ENCODE data around the gene MTCH2. TPM values are rescaled to one million over a fixed set of nuclear protein-coding genes. Genes with fewer than 3 reads are reported as not detected.

MTCH2 gene
- total RNA-seq, 1 experiment from 2014 or later, result 88.1 TPM

- Histone ChIP-seq H3K79me2 (ENCODE audit: low read length) (no peaks in the 10 kb centered on the region), H4K20me1 (ENCODE audit: low read length) (no peaks in the 10 kb centered on the region), H3K9me3 (ENCODE audit: low read length) (no peaks in the 10 kb centered on the region), H3K4me3 (ENCODE audit: low read length) (no peak overlapping the region), H3K9ac (ENCODE audit: low read length) (no peak overlapping the region), H3K4me2 (ENCODE audit: low read length) (no peak overlapping the region), H3K36me3 (ENCODE audit: low read depth, low read length) (no peaks in the 10 kb centered on the region), H3F3A (ENCODE audit: low read length, unreplicated experiment) (no peaks in the 10 kb centered on the region), H3K9me2 (replicated peaks; ENCODE audit: low read length) (no peaks in the 10 kb centered on the region), H2AFZ (ENCODE audit: low read length) (no peak overlapping the region), H3K4me1 (ENCODE audit: insufficient read depth, low read length) (no peaks in the 10 kb centered on the region), H3K27me3 (ENCODE audit: low read length) (no peaks in the 10 kb centered on the region), H3K27ac (ENCODE audit: low read length) (no peak overlapping the region)
- TF ChIP-seq EZH2phosphoT487 (IDR thresholded peaks at IDR 0.05; ENCODE audit: borderline replicate concordance, low read length) (no peak), EZH2 (IDR thresholded peaks at IDR 0.05; ENCODE audit: low read length, unreplicated experiment) (no peak)
- TF ChIP-seq, protein P1, sequence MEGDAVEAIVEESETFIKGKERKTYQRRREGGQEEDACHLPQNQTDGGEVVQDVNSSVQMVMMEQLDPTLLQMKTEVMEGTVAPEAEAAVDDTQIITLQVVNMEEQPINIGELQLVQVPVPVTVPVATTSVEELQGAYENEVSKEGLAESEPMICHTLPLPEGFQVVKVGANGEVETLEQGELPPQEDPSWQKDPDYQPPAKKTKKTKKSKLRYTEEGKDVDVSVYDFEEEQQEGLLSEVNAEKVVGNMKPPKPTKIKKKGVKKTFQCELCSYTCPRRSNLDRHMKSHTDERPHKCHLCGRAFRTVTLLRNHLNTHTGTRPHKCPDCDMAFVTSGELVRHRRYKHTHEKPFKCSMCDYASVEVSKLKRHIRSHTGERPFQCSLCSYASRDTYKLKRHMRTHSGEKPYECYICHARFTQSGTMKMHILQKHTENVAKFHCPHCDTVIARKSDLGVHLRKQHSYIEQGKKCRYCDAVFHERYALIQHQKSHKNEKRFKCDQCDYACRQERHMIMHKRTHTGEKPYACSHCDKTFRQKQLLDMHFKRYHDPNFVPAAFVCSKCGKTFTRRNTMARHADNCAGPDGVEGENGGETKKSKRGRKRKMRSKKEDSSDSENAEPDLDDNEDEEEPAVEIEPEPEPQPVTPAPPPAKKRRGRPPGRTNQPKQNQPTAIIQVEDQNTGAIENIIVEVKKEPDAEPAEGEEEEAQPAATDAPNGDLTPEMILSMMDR (conservative IDR thresholded peaks at IDR 0.05; ENCODE audit: low read depth, low read length), result no peak
- ChIA-PET CTCF (no interaction called here), POLR2A (ENCODE audit: unreplicated experiment) (no interaction called here)
- ATAC-seq (no peak), DNase-seq (no peak)
- intact Hi-C loops (cut with micrococcal nuclease), result no loop called here
- no TSS peak for BruUV-seq (replicated peaks)
These were observed 31.0 kb downstream of the MTCH2 start for GRCh38 chr11:47611348-47611794.

GRCh38 chr11:47609675-47610074, 32.7 kb downstream of the MTCH2 start:
- TF ChIP-seq EZH2 (IDR thresholded peaks at IDR 0.05; ENCODE audit: low read length, unreplicated experiment), result no peak
- TF ChIP-seq EZH2phosphoT487 (IDR thresholded peaks at IDR 0.05; ENCODE audit: borderline replicate concordance, low read length), result no peak
- TF ChIP-seq, protein P1 (conservative IDR thresholded peaks at IDR 0.05; ENCODE audit: low read depth, low read length), result no peak
- no peaks in the 10 kb centered on the region for H3K4me1 ChIP-seq (ENCODE audit: insufficient read depth, low read length)
- no TSS peak for BruUV-seq (replicated peaks)
- DNase-seq, result no peak
- no peaks in the 10 kb centered on the region for H3K9me2 ChIP-seq (replicated peaks; ENCODE audit: low read length)
- H3K9ac ChIP-seq (ENCODE audit: low read length), result no peak overlapping the region
- H4K20me1 ChIP-seq (ENCODE audit: low read length), result no peaks in the 10 kb centered on the region
- intact Hi-C loops (cut with micrococcal nuclease), result no loop called here
- ATAC-seq, result no peak
- no peaks in the 10 kb centered on the region for H3F3A ChIP-seq (ENCODE audit: low read length, unreplicated experiment)
- H3K4me2 ChIP-seq (ENCODE audit: low read length), result no peak overlapping the region
- H3K36me3 ChIP-seq (ENCODE audit: low read depth, low read length), result no peaks in the 10 kb centered on the region
- no peaks in the 10 kb centered on the region for H3K9me3 ChIP-seq (ENCODE audit: low read length)
- CTCF ChIA-PET, result no interaction called here
- H2AFZ ChIP-seq (ENCODE audit: low read length), result no peak overlapping the region
- H3K79me2 ChIP-seq (ENCODE audit: low read length), result no peaks in the 10 kb centered on the region
- POLR2A ChIA-PET (ENCODE audit: unreplicated experiment), result no interaction called here
- no peak overlapping the region for H3K27ac ChIP-seq (ENCODE audit: low read length)
- no peaks in the 10 kb centered on the region for H3K27me3 ChIP-seq (ENCODE audit: low read length)
- H3K4me3 ChIP-seq (ENCODE audit: low read length), result no peak overlapping the region

DNA sequence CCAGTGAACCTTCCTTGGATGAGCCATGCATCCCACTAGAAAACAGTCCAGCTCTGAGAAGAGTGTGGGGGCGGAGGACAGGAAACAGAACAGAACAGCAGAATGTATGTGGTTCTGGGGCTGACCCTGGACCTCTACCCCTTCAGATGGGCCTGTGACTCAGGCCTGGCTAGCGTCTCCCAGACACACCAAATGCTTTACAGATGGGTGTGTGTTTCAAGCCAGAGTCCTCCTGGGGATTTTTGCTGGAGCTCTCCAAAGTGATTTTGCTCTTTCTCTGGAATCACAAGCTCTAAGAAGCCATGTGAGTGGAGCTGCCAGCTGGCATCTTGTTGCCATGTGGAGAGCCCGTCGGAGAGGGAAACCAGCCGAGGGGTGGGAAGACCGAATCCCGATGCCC, 35.0 kb downstream of the MTCH2 start:
- Histone ChIP-seq H3K9me3 (ENCODE audit: low read length) (no peaks in the 10 kb centered on the region), H3K4me3 (ENCODE audit: low read length) (no peak overlapping the region), H2AFZ (ENCODE audit: low read length) (no peak overlapping the region), H3K9me2 (replicated peaks; ENCODE audit: low read length) (no peaks in the 10 kb centered on the region), H3K27ac (ENCODE audit: low read length) (no peak overlapping the region), H3K9ac (ENCODE audit: low read length) (no peak overlapping the region), H3K4me1 (ENCODE audit: insufficient read depth, low read length) (no peaks in the 10 kb centered on the region), H3K4me2 (ENCODE audit: low read length) (no peak overlapping the region), H3K27me3 (ENCODE audit: low read length) (no peaks in the 10 kb centered on the region), H3K36me3 (ENCODE audit: low read depth, low read length) (no peaks in the 10 kb centered on the region), H3K79me2 (ENCODE audit: low read length) (no peaks in the 10 kb centered on the region), H4K20me1 (ENCODE audit: low read length) (no peaks in the 10 kb centered on the region), H3F3A (ENCODE audit: low read length, unreplicated experiment) (no peaks in the 10 kb centered on the region)
- no peak for DNase-seq
- CTCF ChIA-PET, result no interaction called here
- intact Hi-C loops (cut with micrococcal nuclease), result no loop called here
- TF ChIP-seq, protein P1 (conservative IDR thresholded peaks at IDR 0.05; ENCODE audit: low read depth, low read length), result no peak
- TF ChIP-seq EZH2 (IDR thresholded peaks at IDR 0.05; ENCODE audit: low read length, unreplicated experiment) (no peak), EZH2phosphoT487 (IDR thresholded peaks at IDR 0.05; ENCODE audit: borderline replicate concordance, low read length) (no peak)
- ATAC-seq, result no peak
- POLR2A ChIA-PET (ENCODE audit: unreplicated experiment), result no interaction called here
- BruUV-seq (replicated peaks), result no TSS peak

Data from PC-3 (cell line).